LNCaP clone FGC (cell line): ENCODE measurements around the gene FA2H.

Source experiments
- DNase-seq: peaks from one replicate; pipeline ENCODE4 v3.0.0-alpha.2; 2011; ENCODE audit warnings: low read depth
- H3K4me3 ChIP-seq: 2 replicates; pipeline ENCODE4 v1.5.1; 2011; ENCODE audit warnings: mild to moderate bottlenecking, low read depth, low read length, control low read depth
- TF ChIP-seq, protein P1 (sequence below): IDR thresholded peaks from 2 replicates; pipeline ENCODE4 v1.5.1; 2012; ENCODE audit warnings: mild to moderate bottlenecking; ENCODE audit not compliant: control insufficient read depth, insufficient read depth; ENCODE audit errors: extremely low read depth

The FA2H gene

DNA sequence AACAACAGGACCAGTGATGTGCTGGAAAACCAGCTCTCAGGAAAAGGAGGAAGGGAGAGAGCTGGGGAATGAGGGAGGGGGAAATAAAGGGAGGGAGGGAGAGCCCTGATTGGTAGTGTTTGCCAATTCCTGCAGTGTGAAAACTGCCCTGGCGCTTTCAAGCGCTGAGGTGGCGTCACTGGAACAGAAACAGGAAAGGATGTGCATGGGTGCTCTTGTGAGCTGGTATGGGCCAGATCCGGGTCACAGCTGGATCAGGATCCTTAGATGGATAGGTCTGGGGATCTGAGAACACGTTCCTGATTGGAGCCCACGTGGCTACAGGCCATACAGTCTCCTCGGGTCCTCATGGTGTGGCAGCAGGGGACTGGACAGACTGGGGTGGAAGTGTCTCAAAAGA lies 57.3 kb downstream of the FA2H start:
- DNase-seq = no peak
- TF ChIP-seq, protein P1, sequence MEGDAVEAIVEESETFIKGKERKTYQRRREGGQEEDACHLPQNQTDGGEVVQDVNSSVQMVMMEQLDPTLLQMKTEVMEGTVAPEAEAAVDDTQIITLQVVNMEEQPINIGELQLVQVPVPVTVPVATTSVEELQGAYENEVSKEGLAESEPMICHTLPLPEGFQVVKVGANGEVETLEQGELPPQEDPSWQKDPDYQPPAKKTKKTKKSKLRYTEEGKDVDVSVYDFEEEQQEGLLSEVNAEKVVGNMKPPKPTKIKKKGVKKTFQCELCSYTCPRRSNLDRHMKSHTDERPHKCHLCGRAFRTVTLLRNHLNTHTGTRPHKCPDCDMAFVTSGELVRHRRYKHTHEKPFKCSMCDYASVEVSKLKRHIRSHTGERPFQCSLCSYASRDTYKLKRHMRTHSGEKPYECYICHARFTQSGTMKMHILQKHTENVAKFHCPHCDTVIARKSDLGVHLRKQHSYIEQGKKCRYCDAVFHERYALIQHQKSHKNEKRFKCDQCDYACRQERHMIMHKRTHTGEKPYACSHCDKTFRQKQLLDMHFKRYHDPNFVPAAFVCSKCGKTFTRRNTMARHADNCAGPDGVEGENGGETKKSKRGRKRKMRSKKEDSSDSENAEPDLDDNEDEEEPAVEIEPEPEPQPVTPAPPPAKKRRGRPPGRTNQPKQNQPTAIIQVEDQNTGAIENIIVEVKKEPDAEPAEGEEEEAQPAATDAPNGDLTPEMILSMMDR = no peak
- H3K4me3 ChIP-seq = no peak overlapping the region

DNA sequence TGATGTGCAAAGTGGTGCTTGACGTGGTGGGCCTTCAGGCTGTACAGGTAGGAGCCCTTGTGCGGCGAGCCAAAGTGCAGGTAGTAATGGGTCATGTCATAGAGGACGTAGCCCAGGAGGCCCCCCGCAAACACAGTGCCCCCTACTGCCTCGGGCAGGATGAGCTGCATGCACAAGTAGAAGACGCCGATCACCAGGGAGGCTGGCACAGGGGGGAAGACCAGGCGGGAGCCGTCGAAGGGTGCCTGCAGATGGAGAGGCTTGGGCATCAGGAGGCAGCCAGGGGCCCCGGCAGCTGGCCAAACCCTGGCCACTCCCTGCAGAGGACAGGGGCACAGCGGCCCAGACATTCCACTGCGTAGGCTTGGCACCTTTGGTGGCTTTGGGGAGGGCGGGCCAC lies 58.3 kb downstream of the FA2H start:
- DNase-seq = no peak
- TF ChIP-seq, protein P1 = no peak
- no peak overlapping the region for H3K4me3 ChIP-seq

GRCh38 chr16:74713876-74714275 lies 60.7 kb downstream of the FA2H start:
- TF ChIP-seq, protein P1 = no peak
- DNase-seq = no peak
- H3K4me3 ChIP-seq = no peak overlapping the region

DNA sequence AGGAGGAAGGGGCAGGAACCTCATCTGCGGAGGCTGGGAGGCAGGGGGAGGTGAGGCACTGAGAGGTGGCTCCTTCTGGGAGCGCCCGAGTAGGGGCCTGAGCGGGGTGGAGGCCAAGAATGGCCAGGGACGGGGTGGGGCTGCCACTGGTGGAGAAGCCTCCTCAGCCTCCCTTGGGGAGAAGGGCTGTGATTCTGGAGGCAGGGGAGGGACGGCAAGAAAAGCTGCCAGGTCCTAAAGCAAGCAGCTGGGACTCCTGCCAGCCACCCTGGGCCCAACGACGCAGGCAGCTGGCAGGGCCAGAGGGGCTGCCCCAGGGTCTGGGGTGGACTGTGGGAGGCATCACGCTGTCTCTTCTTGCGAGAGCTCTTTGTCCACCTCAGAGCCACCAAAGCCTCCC lies 61.3 kb downstream of the FA2H start:
- DNase-seq = no peak
- TF ChIP-seq, protein P1 = no peak
- H3K4me3 ChIP-seq = no peak overlapping the region

- H3K4me3 ChIP-seq = no peak overlapping the region
- TF ChIP-seq, protein P1 = no peak
- no peak for DNase-seq
Measured at GRCh38 chr16:74711938-74712337, 62.7 kb downstream of the FA2H start.

DNA sequence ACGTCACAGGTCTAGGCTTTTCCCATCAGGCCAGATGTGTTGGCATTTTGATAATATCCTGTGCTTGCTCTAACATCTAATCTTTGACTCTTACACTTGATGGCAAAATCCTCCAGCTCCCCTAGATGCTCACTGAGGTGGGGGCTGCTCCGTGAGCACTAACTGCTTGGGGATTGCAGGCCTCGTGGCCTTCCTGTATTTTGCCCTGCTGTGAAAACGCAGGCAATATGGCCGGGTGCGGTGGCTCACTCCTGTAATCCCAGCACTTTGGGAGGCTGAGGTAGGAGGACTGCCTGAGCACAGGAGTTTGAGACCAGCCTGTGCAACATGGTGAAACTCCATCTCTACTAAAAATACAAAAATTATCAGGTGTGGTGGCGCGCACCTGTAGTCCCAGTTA lies 64.2 kb downstream of the FA2H start:
- H3K4me3 ChIP-seq = no peak overlapping the region
- no peak for DNase-seq

DNA sequence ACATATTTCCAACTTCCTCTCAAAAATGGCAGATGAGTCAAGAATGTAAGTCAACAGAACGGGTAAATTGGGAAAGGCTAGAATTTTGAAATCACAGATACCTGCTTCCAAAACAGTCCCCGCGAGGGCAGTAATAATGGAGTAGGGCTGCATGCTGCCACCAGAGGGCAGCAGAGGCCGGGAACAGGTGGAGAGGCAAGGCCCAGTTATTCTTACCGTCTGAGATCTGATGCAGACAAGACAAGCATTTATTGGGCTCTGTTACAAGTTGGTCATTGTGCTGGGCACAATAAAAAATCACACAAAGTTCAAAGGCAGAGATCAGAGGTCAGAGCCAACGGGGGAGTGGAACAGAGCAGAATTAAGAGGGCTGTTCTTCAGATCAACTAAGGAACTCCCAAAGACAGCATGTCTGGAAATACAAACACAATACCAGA lies 65.2 kb downstream of the FA2H start:
- DNase-seq = peak; percentile 64
- TF ChIP-seq, protein P1 = peak; percentile 99
- H3K4me3 ChIP-seq = no peak overlapping the region

More for the DNA sequence above, 64.2 kb downstream of the FA2H start:
- TF ChIP-seq, protein P1 = no peak
